Measurements from ENCODE around the gene NMD3. TPM values are rescaled to one million over a fixed set of nuclear protein-coding genes. Genes with fewer than 3 reads are reported as not detected.
"Not testable (repeated sequence)": the region's sequence is repeated elsewhere in the genome, so short reads cannot be mapped to it uniquely, and the experiment has no call there.

The NMD3 gene
- total and polyA plus RNA-seq, 11 donors = 20.4 to 74.9 (median 54.8) TPM

DNA sequence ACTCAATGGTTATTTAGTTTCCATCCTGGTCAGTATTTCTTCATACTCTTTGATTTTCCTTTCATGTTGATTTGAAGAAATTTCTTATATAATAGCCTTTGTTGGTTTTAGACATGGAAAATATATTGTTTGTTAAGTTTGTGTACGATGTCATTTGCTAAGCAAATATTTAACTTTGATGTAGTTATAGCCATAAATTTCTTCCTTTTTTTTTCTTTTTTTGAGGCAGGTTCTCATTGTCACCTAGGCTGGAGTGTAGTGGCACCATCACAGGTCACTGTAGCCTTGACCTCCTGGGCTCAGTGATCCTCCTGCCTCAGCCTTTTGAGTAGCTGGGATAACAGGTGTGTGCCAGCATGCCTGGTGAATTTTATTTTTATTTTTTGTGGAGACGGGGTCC lies 51.4 kb downstream of the NMD3 start:
- ATAC-seq (no peak), DNase-seq (no peak)
- H3K4me3 ChIP-seq = no peak overlapping the region
- TF ChIP-seq CTCF (IDR thresholded peaks at IDR 0.05) (no peak), POLR2A (IDR thresholded peaks at IDR 0.05) (no peak)
- peaks cover 0 to 3% (median 0%) of the 10 kb centered on the region in 12 donors for H3K4me1 ChIP-seq
- H3K27ac ChIP-seq = no peak overlapping the region
- peaks cover 0 to 18% (median 9%) of the 10 kb centered on the region in 9 donors for H3K36me3 ChIP-seq
- 91 to 96% (median 96%) methylated on average over 2 of the region's 2 CpGs for WGBS, 4 donors
- peaks cover 0 to 9% (median 0%) of the 10 kb centered on the region in 12 donors for H3K9me3 ChIP-seq
- intact Hi-C loops (cut with DNase I) = loop anchor here in 6 of 10 donors (2.0 to 5.0 kb wide), 4 partner anchors 135 to 150 kb away; no protein-coding TSS in a partner anchor
- H3K27me3 ChIP-seq = no peaks in the 10 kb centered on the region

DNA sequence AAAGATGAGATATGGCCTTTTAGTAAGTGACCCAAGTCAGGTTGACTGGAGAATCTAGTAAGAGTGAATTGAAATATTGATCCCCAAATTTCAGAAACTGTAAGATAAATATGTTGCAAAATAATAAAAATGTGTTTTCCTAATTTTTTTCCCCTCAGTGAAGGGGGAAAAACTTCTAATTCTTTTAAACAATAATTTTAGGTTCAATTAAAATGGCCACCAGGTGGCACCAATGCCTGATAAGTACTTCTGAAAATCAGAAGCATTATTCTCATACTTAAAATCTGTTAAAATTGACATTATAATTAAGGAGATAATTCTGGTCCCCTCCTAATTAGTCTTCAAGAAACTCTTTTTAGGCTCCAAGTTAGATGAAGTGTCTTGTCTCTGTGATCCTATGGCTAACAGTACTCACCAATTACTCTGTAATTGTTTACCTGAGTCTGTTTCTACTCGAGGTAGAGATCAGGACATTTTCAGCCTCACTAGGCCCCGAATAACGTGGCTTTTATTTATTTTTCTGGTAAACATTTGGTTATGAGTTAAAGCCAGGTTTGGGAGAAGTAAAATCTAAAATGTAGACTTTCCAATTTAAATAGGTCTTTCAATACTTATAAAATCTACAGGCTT lies 52.6 kb downstream of the NMD3 start:
- Histone ChIP-seq H3K9me3 (peaks cover 0 to 20% (median 2%) of the 10 kb centered on the region in 12 donors), H3K4me3 (no peak overlapping the region), H3K27me3 (no peaks in the 10 kb centered on the region), H3K36me3 (peaks cover 0 to 18% (median 9%) of the 10 kb centered on the region in 9 donors), H3K4me1 (peaks cover 0 to 3% (median 0%) of the 10 kb centered on the region in 12 donors), H3K27ac (no peak overlapping the region)
- TF ChIP-seq CTCF (IDR thresholded peaks at IDR 0.05) (peak; percentile 54 to 77 (median 66)), POLR2A (IDR thresholded peaks at IDR 0.05) (no peak)
- 50 to 70% (median 55%) methylated on average over 3 of the region's 3 CpGs for WGBS, 4 donors
- no peak for ATAC-seq
- intact Hi-C loops (cut with DNase I) = loop anchor here in 8 of 10 donors (1.0 to 5.0 kb wide), 5 partner anchors 134 to 149 kb away; no protein-coding TSS in a partner anchor
- no peak for DNase-seq

GRCh38 chr3:161274691-161275298 lies 53.7 kb downstream of the NMD3 start:
- Histone ChIP-seq H3K27ac (no peak overlapping the region), H3K4me1 (peaks cover 0 to 3% (median 0%) of the 10 kb centered on the region in 12 donors), H3K9me3 (peaks cover 0 to 31% (median 6%) of the 10 kb centered on the region in 12 donors), H3K4me3 (no peak overlapping the region), H3K27me3 (no peaks in the 10 kb centered on the region), H3K36me3 (peaks cover 0 to 17% (median 9%) of the 10 kb centered on the region in 9 donors)
- intact Hi-C loops (cut with DNase I) = loop anchor here in 7 of 10 donors (2.0 to 5.0 kb wide), 4 partner anchors 133 to 148 kb away; no protein-coding TSS in a partner anchor
- TF ChIP-seq CTCF (IDR thresholded peaks at IDR 0.05) (peak; percentile 34 to 71 (median 50)), POLR2A (IDR thresholded peaks at IDR 0.05) (no peak)
- ATAC-seq = no peak
- peak in 1 of 5 donors; percentile 15 for DNase-seq
- WGBS, 4 donors = 60 to 71% (median 65%) methylated on average over 4 of the region's 4 CpGs

- WGBS, 4 donors = 89 to 100% (median 99%) methylated on average over 2 of the region's 2 CpGs
- H3K4me3 ChIP-seq = no peak overlapping the region
- no peak overlapping the region for H3K27ac ChIP-seq
- H3K36me3 ChIP-seq = peaks cover 0 to 17% (median 9%) of the 10 kb centered on the region in 9 donors
- ATAC-seq (no peak), DNase-seq (no peak)
- no peaks in the 10 kb centered on the region for H3K27me3 ChIP-seq
- no peak for TF ChIP-seq CTCF (IDR thresholded peaks at IDR 0.05)
- TF ChIP-seq POLR2A (IDR thresholded peaks at IDR 0.05) = no peak
- H3K9me3 ChIP-seq = peaks cover 0 to 43% (median 6%) of the 10 kb centered on the region in 12 donors
- H3K4me1 ChIP-seq = peaks cover 0 to 3% (median 0%) of the 10 kb centered on the region in 12 donors
- intact Hi-C loops (cut with DNase I) = loop anchor here in 4 of 10 donors (2.0 to 5.0 kb wide), 3 partner anchors 143 to 147 kb away; no protein-coding TSS in a partner anchor
Observed at GRCh38 chr3:161275919-161276318, 54.8 kb downstream of the NMD3 start.

DNA sequence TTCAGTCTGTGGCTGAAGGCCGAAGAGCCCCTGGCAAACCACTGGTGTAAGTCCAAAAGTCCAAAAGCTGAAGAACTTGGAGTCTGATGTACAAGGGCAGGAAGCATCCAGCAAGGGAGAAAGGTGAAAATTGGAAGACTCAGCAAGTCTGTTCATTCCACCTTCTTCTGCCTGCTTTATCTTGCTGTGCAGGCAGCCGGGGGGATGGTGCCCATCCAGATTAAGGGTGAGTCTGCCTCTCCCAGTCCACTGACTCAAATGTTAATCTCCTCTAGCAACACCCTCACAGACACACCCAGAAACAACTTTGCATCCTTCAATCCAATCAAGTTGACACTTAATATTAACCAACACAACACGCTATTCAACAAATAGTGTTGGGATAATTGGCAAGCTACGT lies 61.3 kb downstream of the NMD3 start:
- H3K4me1 ChIP-seq; H3K4me3 ChIP-seq; H3K27ac ChIP-seq; H3K27me3 ChIP-seq; H3K36me3 ChIP-seq; intact Hi-C loops (cut with DNase I); ATAC-seq; DNase-seq: not testable (repeated sequence)
- H3K9me3 ChIP-seq = peaks cover 0 to 66% (median 12%) of the 10 kb centered on the region in 12 donors
- 95 to 97% (median 95%) methylated on average over 4 of the region's 4 CpGs for WGBS, 4 donors

Measured in heart left ventricle (tissue), 16 donors.